Smooth muscle cell (in vitro differentiated cells): ENCODE data around the gene HSD17B11. TPM values are rescaled to one million over a fixed set of nuclear protein-coding genes. Genes with fewer than 3 reads are reported as not detected.

Experiments
- DNase-seq: peaks from one replicate; lab custom pipeline; 2025; ENCODE audit not compliant: unreplicated experiment; lab: John Stamatoyannopoulos, UW
- H2AFZ ChIP-seq: fragments of 200-600 bp; sonication (generic); 2 replicates; pipeline ENCODE4 v1.6.0; 2016; ENCODE audit warnings: antibody characterized with exemption, low read depth, mild to moderate bottlenecking
- H3F3A ChIP-seq: fragments of 200-600 bp; sonication (generic); 2 replicates; pipeline ENCODE4 v1.6.0; 2017; ENCODE audit warnings: antibody characterized with exemption, low read depth
- H3K27ac ChIP-seq: fragments of 200-600 bp; sonication (generic); 2 replicates; pipeline ENCODE4 v1.5.1; 2016; ENCODE audit warnings: low read depth, mild to moderate bottlenecking
- H3K27me3 ChIP-seq: fragments of 200-600 bp; sonication (generic); 2 replicates; pipeline ENCODE4 v1.6.1; 2016; ENCODE audit warnings: low read depth, mild to moderate bottlenecking
- H3K36me3 ChIP-seq: fragments of 200-600 bp; sonication (generic); 2 replicates; pipeline ENCODE4 v1.5.1; 2016; ENCODE audit warnings: low read depth
- H3K4me1 ChIP-seq: fragments of 200-600 bp; sonication (generic); 2 replicates; pipeline ENCODE4 v1.5.1; 2016; ENCODE audit warnings: low read depth
- H3K4me2 ChIP-seq: fragments of 200-600 bp; sonication (generic); 2 replicates; pipeline ENCODE4 v1.6.0; 2016; ENCODE audit warnings: mild to moderate bottlenecking
- H3K4me3 ChIP-seq: fragments of 200-600 bp; sonication (generic); 2 replicates; pipeline ENCODE4 v1.5.1; 2016; ENCODE audit warnings: mild to moderate bottlenecking
- H3K79me2 ChIP-seq: fragments of 200-600 bp; sonication (generic); 2 replicates; pipeline ENCODE4 v1.6.0; 2016; ENCODE audit warnings: low read depth, mild to moderate bottlenecking
- H3K9ac ChIP-seq: fragments of 200-600 bp; sonication (generic); 2 replicates; pipeline ENCODE4 v1.6.0; 2016; ENCODE audit warnings: low read depth
- H3K9me3 ChIP-seq: fragments of 200-600 bp; sonication (generic); replicated peaks from 2 replicates; pipeline ENCODE4 v1.5.1; 2016; ENCODE audit warnings: low read depth
- H4K20me1 ChIP-seq: fragments of 200-600 bp; sonication (generic); 2 replicates; pipeline ENCODE4 v1.6.0; 2016; ENCODE audit warnings: low read depth
- WGBS: methylation state at CpG from one replicate; pipeline ENCODE4 v1.1.7; 2016; ENCODE audit warnings: low lambda C conversion rate; 5-methylcytosine and 5-hydroxymethylcytosine counted together
- polyA plus RNA-seq: library from polyadenylated mRNA; unstranded; fragments of >200 nt; fragmentation: Nextera tagmentation; extraction: Ambion mirVana; gene quantifications from 2 replicates; pipeline ENCODE4 v1.2.1, GENCODE V29; 2016
- total RNA-seq: library from RNA; depleted of rRNA; stranded (reverse); fragments of >200 nt; gene quantifications from 2 replicates; pipeline ENCODE4 v1.2.3, GENCODE V29; 2014
- TF ChIP-seq, protein P1 (sequence below): fragments of 200-600 bp; sonication (generic); IDR thresholded peaks from 2 replicates; pipeline ENCODE4 v1.5.1; 2017; ENCODE audit warnings: borderline replicate concordance, mild to moderate bottlenecking, antibody characterized with exemption; ENCODE audit not compliant: insufficient read depth, poor library complexity, severe bottlenecking

HSD17B11 gene
- total and polyA plus RNA-seq, 2 experiments from 2014 or later: 12.8 to 52.2 TPM

GRCh38 chr4:87333267-87333666 lies 57.7 kb downstream of the HSD17B11 start:
- H3K79me2 ChIP-seq: no peaks in the 10 kb centered on the region
- no peak overlapping the region for H3K4me3 ChIP-seq
- H3K4me1 ChIP-seq: no peaks in the 10 kb centered on the region
- WGBS: 100% methylated on average over 1 of the region's 1 CpG
- TF ChIP-seq, protein P1, sequence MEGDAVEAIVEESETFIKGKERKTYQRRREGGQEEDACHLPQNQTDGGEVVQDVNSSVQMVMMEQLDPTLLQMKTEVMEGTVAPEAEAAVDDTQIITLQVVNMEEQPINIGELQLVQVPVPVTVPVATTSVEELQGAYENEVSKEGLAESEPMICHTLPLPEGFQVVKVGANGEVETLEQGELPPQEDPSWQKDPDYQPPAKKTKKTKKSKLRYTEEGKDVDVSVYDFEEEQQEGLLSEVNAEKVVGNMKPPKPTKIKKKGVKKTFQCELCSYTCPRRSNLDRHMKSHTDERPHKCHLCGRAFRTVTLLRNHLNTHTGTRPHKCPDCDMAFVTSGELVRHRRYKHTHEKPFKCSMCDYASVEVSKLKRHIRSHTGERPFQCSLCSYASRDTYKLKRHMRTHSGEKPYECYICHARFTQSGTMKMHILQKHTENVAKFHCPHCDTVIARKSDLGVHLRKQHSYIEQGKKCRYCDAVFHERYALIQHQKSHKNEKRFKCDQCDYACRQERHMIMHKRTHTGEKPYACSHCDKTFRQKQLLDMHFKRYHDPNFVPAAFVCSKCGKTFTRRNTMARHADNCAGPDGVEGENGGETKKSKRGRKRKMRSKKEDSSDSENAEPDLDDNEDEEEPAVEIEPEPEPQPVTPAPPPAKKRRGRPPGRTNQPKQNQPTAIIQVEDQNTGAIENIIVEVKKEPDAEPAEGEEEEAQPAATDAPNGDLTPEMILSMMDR: no peak
- DNase-seq: no peak
- no peak overlapping the region for H3K27ac ChIP-seq
- H3K36me3 ChIP-seq: no peaks in the 10 kb centered on the region
- H3K9ac ChIP-seq: no peak overlapping the region
- H3K9me3 ChIP-seq: peaks cover 12% of the 10 kb centered on the region
- H4K20me1 ChIP-seq: no peaks in the 10 kb centered on the region
- no peaks in the 10 kb centered on the region for H3K27me3 ChIP-seq
- no peak overlapping the region for H2AFZ ChIP-seq
- H3F3A ChIP-seq: no peaks in the 10 kb centered on the region
- H3K4me2 ChIP-seq: no peak overlapping the region

- Histone ChIP-seq H3K9me3 (peaks cover 12% of the 10 kb centered on the region), H3K27ac (no peak overlapping the region), H2AFZ (no peak overlapping the region), H3K36me3 (no peaks in the 10 kb centered on the region), H3K79me2 (no peaks in the 10 kb centered on the region), H3K4me3 (no peak overlapping the region), H3K4me2 (no peak overlapping the region), H3F3A (no peaks in the 10 kb centered on the region), H3K9ac (no peak overlapping the region), H3K27me3 (no peaks in the 10 kb centered on the region), H3K4me1 (no peaks in the 10 kb centered on the region), H4K20me1 (no peaks in the 10 kb centered on the region)
- no peak for DNase-seq
- TF ChIP-seq, protein P1: no peak
- 92% methylated on average over 4 of the region's 4 CpGs for WGBS
These were observed 60.2 kb downstream of the HSD17B11 start for GRCh38 chr4:87330761-87331160.

GRCh38 chr4:87327136-87327535 lies 63.9 kb downstream of the HSD17B11 start:
- Histone ChIP-seq H3K9ac (no peak overlapping the region), H3K36me3 (no peaks in the 10 kb centered on the region), H2AFZ (no peak overlapping the region), H3K4me1 (no peaks in the 10 kb centered on the region), H3K4me2 (no peak overlapping the region), H3K79me2 (no peaks in the 10 kb centered on the region), H3K9me3 (no peaks in the 10 kb centered on the region), H3K27me3 (no peaks in the 10 kb centered on the region), H3F3A (no peaks in the 10 kb centered on the region), H4K20me1 (no peaks in the 10 kb centered on the region), H3K27ac (no peak overlapping the region), H3K4me3 (no peak overlapping the region)
- WGBS: 100% methylated on average over 1 of the region's 1 CpG
- TF ChIP-seq, protein P1: no peak
- no peak for DNase-seq

DNA sequence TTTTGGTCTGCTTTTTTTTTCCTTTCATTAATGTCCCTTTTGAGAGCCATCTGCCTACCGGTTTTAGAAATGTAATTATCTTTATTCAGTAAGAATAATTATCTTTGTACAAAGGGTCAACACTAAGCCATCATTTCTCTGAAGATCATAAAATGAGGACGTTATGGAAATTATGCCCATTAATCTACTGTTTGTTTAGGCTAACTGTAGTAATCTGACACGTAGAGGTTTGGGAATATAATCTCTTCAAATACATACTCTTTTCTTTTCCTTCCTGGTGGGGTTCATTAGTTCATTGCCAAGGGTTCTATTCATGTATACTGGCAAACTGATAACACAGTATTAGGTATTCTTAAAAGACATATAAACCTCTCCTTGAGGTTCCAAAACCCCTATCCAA lies 64.5 kb downstream of the HSD17B11 start:
- no peaks in the 10 kb centered on the region for H3K27me3 ChIP-seq
- no peak for DNase-seq
- no peaks in the 10 kb centered on the region for H3K36me3 ChIP-seq
- H2AFZ ChIP-seq: no peak overlapping the region
- H3K4me3 ChIP-seq: no peak overlapping the region
- H4K20me1 ChIP-seq: no peaks in the 10 kb centered on the region
- no peak overlapping the region for H3K9ac ChIP-seq
- H3K27ac ChIP-seq: no peak overlapping the region
- no peaks in the 10 kb centered on the region for H3K4me1 ChIP-seq
- WGBS: 89% methylated on average over 3 of the region's 3 CpGs
- no peaks in the 10 kb centered on the region for H3F3A ChIP-seq
- no peaks in the 10 kb centered on the region for H3K79me2 ChIP-seq
- TF ChIP-seq, protein P1: no peak
- no peaks in the 10 kb centered on the region for H3K9me3 ChIP-seq
- H3K4me2 ChIP-seq: no peak overlapping the region
